Small intestine (tissue), 7 donors: ENCODE measurements around the gene PPP1R14D. TPM values are rescaled to one million over a fixed set of nuclear protein-coding genes. Genes with fewer than 3 reads are reported as not detected.

Experiments
- DNase-seq, 2 donors: peaks; one replicate each; pipeline versions ENCODE4 v3.0.0 to v3.0.0-alpha.2; 2013
- FAIRE-seq: peaks from 2 replicates; lab custom pipeline; 2012; peaks lifted over from hg19 to GRCh38; lab: Jason Lieb, UNC
- H3K27ac ChIP-seq, 3 donors: one replicate each; pipeline ENCODE4 v1.5.1; 2013; ENCODE audit warnings: low read length in 2 of 3, mild to moderate bottlenecking in 2 of 3, control low read depth in 1 of 3, inconsistent platforms in 1 of 3, low read depth in 1 of 3, moderate library complexity in 1 of 3
- H3K27me3 ChIP-seq, 3 donors: one replicate each; pipeline ENCODE4 v1.6.1; 2013; ENCODE audit warnings: low read length in 3 of 3, inconsistent platforms in 1 of 3; ENCODE audit not compliant: control insufficient read depth in 3 of 3, insufficient read depth in 3 of 3
- H3K36me3 ChIP-seq, 3 donors: one replicate each; pipeline ENCODE4 v1.6.1; 2013; ENCODE audit warnings: low read length in 3 of 3, inconsistent platforms in 1 of 3, low read depth in 1 of 3, mild to moderate bottlenecking in 1 of 3, moderate library complexity in 1 of 3; ENCODE audit not compliant: control insufficient read depth in 3 of 3, insufficient read depth in 2 of 3
- H3K4me1 ChIP-seq, 3 donors: one replicate each; pipeline ENCODE4 v1.6.1; 2013; ENCODE audit warnings: low read length in 2 of 3, inconsistent platforms in 1 of 3, low read depth in 1 of 3, mild to moderate bottlenecking in 1 of 3, moderate library complexity in 1 of 3; ENCODE audit not compliant: control insufficient read depth in 3 of 3, insufficient read depth in 2 of 3
- H3K4me3 ChIP-seq, 3 donors: one replicate each; pipeline ENCODE4 v1.5.1; 2013; ENCODE audit warnings: low read length in 3 of 3, control low read depth in 1 of 3, inconsistent platforms in 1 of 3, low read depth in 1 of 3, mild to moderate bottlenecking in 1 of 3, moderate library complexity in 1 of 3
- H3K9me3 ChIP-seq, 2 donors: one replicate each; pipeline ENCODE4 v1.6.1; 2013; ENCODE audit warnings: low read depth in 1 of 2, low read length in 1 of 2; ENCODE audit not compliant: control insufficient read depth in 2 of 2, insufficient read depth in 1 of 2
- WGBS, 3 donors: extraction: QIAGEN DNeasy Blood & Tissue Kit; methylation state at CpG; one replicate each; pipeline ENCODE4 v1.1.7; 2013; 5-methylcytosine and 5-hydroxymethylcytosine counted together
- polyA plus RNA-seq, 4 donors: library from polyadenylated mRNA; stranded (reverse) in 3 of 4; unstranded in 1 of 4; fragments of 200-250 nt in 3 of 4; fragments of 120-200 nt in 1 of 4; gene quantifications; one replicate each; pipeline versions ENCODE4 v1.2.1 to v1.2.3, GENCODE V29; 2013
- donor health status: healthy with polysubstance abuse.
- donor health status: control.
- donor health status: control.
- donor health status: Bipolar disorder and iron deficiency.
- donor health status: healthy.

PPP1R14D gene
- polyA plus RNA-seq, 4 donors = 23.3 to 348 (median 226) TPM

DNA sequence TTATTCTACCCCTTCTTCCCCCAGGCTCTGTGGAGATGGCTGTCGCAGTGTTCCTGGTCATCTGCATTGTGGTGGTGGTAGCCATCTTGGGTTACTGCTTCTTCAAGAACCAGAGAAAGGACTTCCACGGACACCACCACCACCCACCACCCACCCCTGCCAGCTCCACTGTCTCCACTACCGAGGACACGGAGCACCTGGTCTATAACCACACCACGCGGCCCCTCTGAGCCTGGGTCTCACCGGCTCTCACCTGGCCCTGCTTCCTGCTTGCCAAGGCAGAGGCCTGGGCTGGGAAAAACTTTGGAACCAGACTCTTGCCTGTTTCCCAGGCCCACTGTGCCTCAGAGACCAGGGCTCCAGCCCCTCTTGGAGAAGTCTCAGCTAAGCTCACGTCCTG is 28.2 kb upstream of the PPP1R14D start:
- H3K27ac ChIP-seq = peak overlapping the region; percentile 1 to 77 (median 39)

GRCh38 chr15:40855706-40856234 is 27.3 kb upstream of the PPP1R14D start:
- DNase-seq = no peak
- Histone ChIP-seq H3K36me3 (peaks cover 3 to 83% (median 17%) of the 10 kb centered on the region in 3 donors), H3K4me3 (no peak overlapping the region), H3K27ac (no peak overlapping the region), H3K27me3 (no peaks in the 10 kb centered on the region), H3K4me1 (peaks cover 0 to 50% (median 6%) of the 10 kb centered on the region in 3 donors), H3K9me3 (no peaks in the 10 kb centered on the region)
- WGBS, 3 donors = 79 to 84% (median 82%) methylated on average over 13 of the region's 13 CpGs
- FAIRE-seq = no peak

More for the DNA sequence above, 28.2 kb upstream of the PPP1R14D start:
- FAIRE-seq (no peak), DNase-seq (no peak)
- Histone ChIP-seq H3K27me3 (no peaks in the 10 kb centered on the region), H3K4me3 (no peak overlapping the region), H3K9me3 (no peaks in the 10 kb centered on the region), H3K36me3 (peaks cover 3 to 73% (median 17%) of the 10 kb centered on the region in 3 donors), H3K4me1 (peaks cover 0 to 50% (median 4%) of the 10 kb centered on the region in 3 donors)
- 48 to 63% (median 51%) methylated on average over 8 of the region's 8 CpGs for WGBS, 3 donors

DNA sequence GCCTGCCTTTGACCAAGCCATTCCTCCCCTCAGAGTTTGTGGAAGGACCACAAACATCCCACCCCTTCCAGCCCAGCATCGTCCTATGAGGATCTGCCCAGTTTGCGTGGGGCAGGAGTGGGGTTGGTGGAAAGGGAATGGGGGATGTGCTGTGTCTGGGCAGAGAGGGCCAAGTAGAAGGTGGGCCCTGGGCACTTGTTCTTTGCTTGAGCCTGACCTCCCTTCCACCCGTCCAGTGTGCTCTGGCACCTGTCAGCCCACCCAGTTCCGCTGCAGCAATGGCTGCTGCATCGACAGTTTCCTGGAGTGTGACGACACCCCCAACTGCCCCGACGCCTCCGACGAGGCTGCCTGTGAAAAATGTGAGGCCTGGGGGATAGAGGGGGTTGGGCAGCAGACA is 25.7 kb upstream of the PPP1R14D start:
- WGBS, 3 donors = 74 to 84% (median 75%) methylated on average over 10 of the region's 10 CpGs
- Histone ChIP-seq H3K4me1 (peaks cover 0 to 55% (median 6%) of the 10 kb centered on the region in 3 donors), H3K9me3 (no peaks in the 10 kb centered on the region), H3K4me3 (no peak overlapping the region), H3K36me3 (peaks cover 7 to 96% (median 17%) of the 10 kb centered on the region in 3 donors), H3K27ac (no peak overlapping the region), H3K27me3 (no peaks in the 10 kb centered on the region)
- FAIRE-seq = no peak
- DNase-seq = no peak

GRCh38 chr15:40853241-40853890 is 24.9 kb upstream of the PPP1R14D start:
- Histone ChIP-seq H3K4me3 (no peak overlapping the region), H3K27me3 (no peaks in the 10 kb centered on the region), H3K36me3 (peaks cover 7 to 91% (median 17%) of the 10 kb centered on the region in 3 donors), H3K27ac (peak overlapping the region in 2 of 3 donors; percentile 12 to 29), H3K4me1 (peaks cover 0 to 54% (median 6%) of the 10 kb centered on the region in 3 donors), H3K9me3 (no peaks in the 10 kb centered on the region)
- FAIRE-seq (no peak), DNase-seq (no peak)
- 86 to 91% (median 90%) methylated on average over 16 of the region's 16 CpGs for WGBS, 3 donors

GRCh38 chr15:40852529-40852928 is 24.0 kb upstream of the PPP1R14D start:
- H3K4me1 ChIP-seq = peaks cover 0 to 58% (median 6%) of the 10 kb centered on the region in 3 donors
- no peak overlapping the region for H3K4me3 ChIP-seq
- FAIRE-seq = no peak

DNA sequence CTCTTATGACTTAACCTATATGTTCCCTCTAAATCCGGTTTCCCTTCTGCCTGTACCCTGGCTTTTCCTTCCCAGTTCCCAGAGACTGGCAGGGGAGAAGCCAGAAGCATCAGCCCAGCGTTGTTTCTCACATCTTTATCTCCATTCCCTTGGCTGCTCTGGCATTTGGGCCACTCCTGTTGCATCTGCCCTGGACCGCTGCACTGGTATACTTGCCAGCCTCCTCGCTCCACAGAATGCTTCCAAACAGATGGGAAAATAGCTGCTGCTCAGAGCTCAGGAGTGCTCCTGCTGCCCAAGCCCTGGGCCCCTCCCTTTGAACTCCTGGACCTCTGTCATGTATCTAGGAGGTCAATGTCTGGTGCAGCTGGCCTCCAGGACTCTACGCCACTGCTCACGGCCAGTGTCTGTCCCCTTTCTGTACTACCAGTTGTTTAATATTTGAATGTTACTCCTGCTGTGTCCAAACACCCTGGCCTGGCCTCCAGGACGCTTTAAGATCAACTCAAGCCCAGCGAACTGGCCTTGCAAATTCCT is 22.1 kb upstream of the PPP1R14D start:
- Histone ChIP-seq H3K27ac (peak overlapping the region in 1 of 3 donors; percentile 56), H3K36me3 (peaks cover 7 to 81% (median 12%) of the 10 kb centered on the region in 3 donors), H3K4me3 (no peak overlapping the region), H3K9me3 (no peaks in the 10 kb centered on the region), H3K4me1 (peaks cover 0 to 56% (median 6%) of the 10 kb centered on the region in 3 donors), H3K27me3 (no peaks in the 10 kb centered on the region)
- WGBS, 3 donors = 55 to 77% (median 58%) methylated on average over 8 of the region's 8 CpGs
- FAIRE-seq (no peak), DNase-seq (peak; percentile 62 to 75)

More at GRCh38 chr15:40852529-40852928, 24.0 kb upstream of the PPP1R14D start:
- peak; percentile 78 to 82 for DNase-seq
- Histone ChIP-seq H3K36me3 (peaks cover 7 to 87% (median 14%) of the 10 kb centered on the region in 3 donors), H3K27ac (peak overlapping the region in 2 of 3 donors; percentile 22 to 71), H3K27me3 (no peaks in the 10 kb centered on the region), H3K9me3 (no peaks in the 10 kb centered on the region)
- WGBS, 3 donors = 28 to 61% (median 48%) methylated on average over 5 of the region's 5 CpGs

GRCh38 chr15:40847223-40847961 is 18.9 kb upstream of the PPP1R14D start:
- 8 to 44% (median 37%) methylated on average over 7 of the region's 7 CpGs for WGBS, 3 donors
- H3K4me3 ChIP-seq = peak overlapping the region in 2 of 3 donors; percentile 75 to 87
- FAIRE-seq (no peak), DNase-seq (peak; percentile 97 to 100)
- no peaks in the 10 kb centered on the region for H3K27me3 ChIP-seq
- peaks cover 0 to 46% (median 6%) of the 10 kb centered on the region in 3 donors for H3K4me1 ChIP-seq
- peaks cover 0 to 57% (median 4%) of the 10 kb centered on the region in 3 donors for H3K36me3 ChIP-seq
- H3K9me3 ChIP-seq = no peaks in the 10 kb centered on the region
- H3K27ac ChIP-seq = peak overlapping the region; percentile 93 to 95 (median 94)

- peak overlapping the region in 2 of 3 donors; percentile 75 to 87 for H3K4me3 ChIP-seq
- no peaks in the 10 kb centered on the region for H3K27me3 ChIP-seq
- peak; percentile 62 to 64 for DNase-seq
- H3K27ac ChIP-seq = peak overlapping the region; percentile 93 to 95 (median 94)
- FAIRE-seq = no peak
- no peaks in the 10 kb centered on the region for H3K9me3 ChIP-seq
- H3K36me3 ChIP-seq = peaks cover 0 to 52% (median 4%) of the 10 kb centered on the region in 3 donors
- peaks cover 0 to 40% (median 2%) of the 10 kb centered on the region in 3 donors for H3K4me1 ChIP-seq
Observed at GRCh38 chr15:40846841-40847222, 18.3 kb upstream of the PPP1R14D start.
